SK-N-MC (cell line): ENCODE results near the gene TRABD.

ENCODE experiments used
- EZH2 ChIP-seq: fragments of 200-600 bp; sonication (generic); IDR thresholded peaks from one replicate; pipeline ENCODE4 v1.6.1; 2017; ENCODE audit warnings: antibody characterized with exemption
- FOXP2 ChIP-seq: optimal IDR thresholded peaks from 2 replicates; pipeline ENCODE3; 2011; ENCODE audit warnings: mild to moderate bottlenecking, moderate library complexity; ENCODE audit not compliant: insufficient read depth; ENCODE audit errors: extremely low read length, control extremely low read depth
- POLR2AphosphoS5 ChIP-seq: IDR thresholded peaks from 2 replicates; pipeline ENCODE4 v1.6.1; 2012; ENCODE audit warnings: mild to moderate bottlenecking, low read depth, low read length, borderline replicate concordance

DNA sequence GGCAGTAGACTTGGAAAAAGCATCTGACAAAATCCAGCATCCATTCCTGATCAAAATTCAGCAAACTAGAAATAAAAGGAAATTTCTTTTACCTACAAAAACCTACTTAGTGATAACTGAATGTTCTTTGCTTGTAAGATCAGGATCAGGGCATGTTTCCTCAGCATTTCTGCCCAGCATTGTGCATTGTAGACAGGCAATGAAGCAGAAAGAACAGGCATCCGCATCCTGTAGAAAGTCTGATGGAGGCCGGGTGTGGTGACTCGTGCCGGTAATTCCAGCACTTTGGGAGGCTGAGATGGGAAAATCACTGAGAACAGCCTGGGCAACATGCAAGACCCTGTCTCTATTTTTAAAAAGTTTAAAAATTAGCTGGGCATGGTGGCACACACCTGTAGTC lies 47.7 kb upstream of the TRABD start:
- TF ChIP-seq POLR2AphosphoS5, result no peak
- no peak for TF ChIP-seq EZH2
- no peak for TF ChIP-seq FOXP2
